Activated CD8-positive, alpha-beta memory T cell treated with anti-CD3 and anti-CD28 coated beads, Interleukin-2, amount 50 U/mL, for 4 hours (primary cell): ENCODE results near the gene FBF1.

Experiments
- DNase-seq: peaks from one replicate; pipeline ENCODE4 v3.0.0-alpha.2; 2020

The FBF1 gene

GRCh38 chr17:75945211-75945610 is 4.4 kb upstream of the FBF1 start:
- no peak for DNase-seq

GRCh38 chr17:75943491-75943890 is 2.6 kb upstream of the FBF1 start:
- DNase-seq: no peak

GRCh38 chr17:75942473-75942872 is 1.6 kb upstream of the FBF1 start:
- DNase-seq: no peak

GRCh38 chr17:75941442-75941819 is 589 bp upstream of the FBF1 start:
- no peak for DNase-seq

GRCh38 chr17:75937652-75938051 is 3.2 kb downstream of the FBF1 start:
- DNase-seq: no peak

GRCh38 chr17:75933808-75934207 is 7.0 kb downstream of the FBF1 start:
- DNase-seq: no peak

- no peak for DNase-seq
Observed at GRCh38 chr17:75932852-75933251, 8.0 kb downstream of the FBF1 start.

GRCh38 chr17:75931062-75931461 is 9.8 kb downstream of the FBF1 start:
- DNase-seq: no peak

- DNase-seq: no peak
Observed at GRCh38 chr17:75927286-75927922, 13.4 kb downstream of the FBF1 start.

- no peak for DNase-seq
Observed at GRCh38 chr17:75926456-75926855, 14.4 kb downstream of the FBF1 start.

- no peak for DNase-seq
Observed at GRCh38 chr17:75925912-75926311, 14.9 kb downstream of the FBF1 start.

- DNase-seq: no peak
Observed at GRCh38 chr17:75925103-75925502, 15.7 kb downstream of the FBF1 start.

- no peak for DNase-seq
Observed at GRCh38 chr17:75922963-75923874, 17.6 kb downstream of the FBF1 start.

GRCh38 chr17:75922173-75922961 is 18.5 kb downstream of the FBF1 start:
- no peak for DNase-seq

GRCh38 chr17:75921596-75921995 is 19.2 kb downstream of the FBF1 start:
- no peak for DNase-seq

GRCh38 chr17:75920045-75920560 is 20.7 kb downstream of the FBF1 start:
- no peak for DNase-seq

- no peak for DNase-seq
Observed at GRCh38 chr17:75919611-75920010, 21.2 kb downstream of the FBF1 start.

GRCh38 chr17:75917917-75918445 is 22.9 kb downstream of the FBF1 start:
- no peak for DNase-seq

GRCh38 chr17:75917141-75917916 is 23.5 kb downstream of the FBF1 start:
- no peak for DNase-seq

- DNase-seq: no peak
Observed at GRCh38 chr17:75915268-75915667, 25.6 kb downstream of the FBF1 start.

GRCh38 chr17:75914643-75915267 is 26.1 kb downstream of the FBF1 start:
- no peak for DNase-seq
